GM13976 (cell line): ENCODE results near the gene HSF4.

ENCODE experiments used
- DNase-seq: peaks from one replicate; pipeline ENCODE4 v3.0.0; 2012; ENCODE audit warnings: low spot score
- in situ Hi-C: fragments of 300-500 bp; cut with MboI; formaldehyde crosslinking; loops from one replicate; pipeline ENCODE4 v1.12.0; 2022; ENCODE audit warnings: low sequenced_read_pairs, mixed read lengths, inconsistent platforms; ENCODE audit not compliant: unreplicated experiment
- TF ChIP-seq, protein P1 (sequence below): IDR thresholded peaks from 2 replicates; pipeline ENCODE4 v1.5.1; 2012; ENCODE audit warnings: borderline replicate concordance, mild to moderate bottlenecking; ENCODE audit not compliant: insufficient read depth; ENCODE audit errors: extremely low read depth, missing control alignments, control extremely low read depth

HSF4 gene

GRCh38 chr16:67188798-67189197, 24.3 kb downstream of the HSF4 start:
- in situ Hi-C loops = no loop called here
- TF ChIP-seq, protein P1, sequence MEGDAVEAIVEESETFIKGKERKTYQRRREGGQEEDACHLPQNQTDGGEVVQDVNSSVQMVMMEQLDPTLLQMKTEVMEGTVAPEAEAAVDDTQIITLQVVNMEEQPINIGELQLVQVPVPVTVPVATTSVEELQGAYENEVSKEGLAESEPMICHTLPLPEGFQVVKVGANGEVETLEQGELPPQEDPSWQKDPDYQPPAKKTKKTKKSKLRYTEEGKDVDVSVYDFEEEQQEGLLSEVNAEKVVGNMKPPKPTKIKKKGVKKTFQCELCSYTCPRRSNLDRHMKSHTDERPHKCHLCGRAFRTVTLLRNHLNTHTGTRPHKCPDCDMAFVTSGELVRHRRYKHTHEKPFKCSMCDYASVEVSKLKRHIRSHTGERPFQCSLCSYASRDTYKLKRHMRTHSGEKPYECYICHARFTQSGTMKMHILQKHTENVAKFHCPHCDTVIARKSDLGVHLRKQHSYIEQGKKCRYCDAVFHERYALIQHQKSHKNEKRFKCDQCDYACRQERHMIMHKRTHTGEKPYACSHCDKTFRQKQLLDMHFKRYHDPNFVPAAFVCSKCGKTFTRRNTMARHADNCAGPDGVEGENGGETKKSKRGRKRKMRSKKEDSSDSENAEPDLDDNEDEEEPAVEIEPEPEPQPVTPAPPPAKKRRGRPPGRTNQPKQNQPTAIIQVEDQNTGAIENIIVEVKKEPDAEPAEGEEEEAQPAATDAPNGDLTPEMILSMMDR = no peak
- no peak for DNase-seq

- TF ChIP-seq, protein P1 = no peak
- DNase-seq = no peak
- in situ Hi-C loops = no loop called here
These were observed 25.5 kb downstream of the HSF4 start, which contains the start of gene EXOC3L1 for GRCh38 chr16:67190041-67190440. Gene EXOC3L1 (minus strand): TSS chr16:67190136. CDS start chr16:67189676, 460 bp downstream.

GRCh38 chr16:67190448-67191399, 26.2 kb downstream of the HSF4 start:
- no peak for DNase-seq
- TF ChIP-seq, protein P1 = no peak
- in situ Hi-C loops = no loop called here

DNA sequence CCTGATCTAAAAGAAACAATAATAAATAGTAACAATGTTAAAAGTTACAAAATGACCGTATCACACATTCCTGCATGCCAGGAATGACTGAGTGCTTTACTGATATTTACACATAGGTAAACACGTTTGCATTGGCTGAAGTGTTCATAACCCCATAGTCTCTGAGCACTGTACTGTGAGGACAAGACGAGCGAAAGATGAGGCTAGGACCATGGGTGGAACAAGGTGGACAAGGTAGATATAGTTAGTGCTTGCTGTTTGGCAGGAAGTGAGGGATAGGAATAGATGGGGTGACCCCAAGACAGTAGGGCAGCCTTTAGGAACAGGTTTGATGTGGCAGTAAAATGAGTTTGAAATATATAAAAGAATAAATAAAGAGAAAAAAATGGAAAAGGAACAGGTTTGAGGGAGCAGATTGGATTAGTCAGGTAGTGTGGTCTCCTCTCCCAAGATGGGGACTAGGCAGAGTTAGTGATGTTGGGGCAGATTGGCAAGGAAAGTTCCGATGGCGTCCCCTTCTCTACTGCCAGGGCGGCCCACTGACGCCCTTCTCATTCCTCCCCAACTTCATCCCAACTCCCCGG, 27.0 kb downstream of the HSF4 start:
- in situ Hi-C loops = no loop called here
- DNase-seq = no peak
- TF ChIP-seq, protein P1 = no peak

DNA sequence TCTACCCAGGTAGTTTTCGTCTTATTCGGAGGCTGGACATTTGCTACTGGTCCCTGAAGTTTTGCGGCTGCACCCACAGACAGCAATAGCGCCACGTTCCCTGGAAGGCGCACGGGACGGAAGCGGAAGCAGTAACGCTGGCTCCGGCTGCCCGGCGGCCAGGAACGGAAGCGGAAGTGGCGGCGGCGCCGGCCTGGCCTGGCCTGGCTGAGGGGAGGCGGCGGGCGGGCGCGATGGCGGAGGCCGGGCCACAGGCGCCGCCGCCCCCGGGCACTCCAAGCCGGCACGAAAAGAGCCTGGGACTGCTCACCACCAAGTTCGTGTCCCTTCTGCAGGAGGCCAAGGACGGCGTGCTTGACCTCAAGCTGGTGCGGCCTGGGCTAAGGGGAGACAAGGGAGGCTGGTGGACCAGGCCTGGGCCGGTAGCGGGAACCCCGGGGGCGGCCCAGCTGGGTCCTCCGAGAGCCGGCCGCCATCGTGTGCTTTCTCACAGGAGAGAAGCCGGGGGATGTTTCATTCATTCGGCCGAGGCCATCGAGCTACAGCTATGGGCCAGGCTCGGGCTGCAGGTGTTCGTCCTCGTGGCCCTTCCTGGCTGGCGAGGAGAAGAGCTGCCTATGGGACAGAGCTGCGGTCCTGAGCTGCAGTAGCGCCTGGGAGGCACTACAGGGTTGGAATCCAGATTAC, 27.6 kb downstream of the HSF4 start, which contains the start of gene E2F4:
Gene E2F4 (plus strand): TSS at position 161 of the 687 bp plus-strand sequence. CDS start 73 bp downstream, at position 234.
- TF ChIP-seq, protein P1 = no peak
- peak; percentile 96 for DNase-seq
- in situ Hi-C loops = no loop called here

DNA sequence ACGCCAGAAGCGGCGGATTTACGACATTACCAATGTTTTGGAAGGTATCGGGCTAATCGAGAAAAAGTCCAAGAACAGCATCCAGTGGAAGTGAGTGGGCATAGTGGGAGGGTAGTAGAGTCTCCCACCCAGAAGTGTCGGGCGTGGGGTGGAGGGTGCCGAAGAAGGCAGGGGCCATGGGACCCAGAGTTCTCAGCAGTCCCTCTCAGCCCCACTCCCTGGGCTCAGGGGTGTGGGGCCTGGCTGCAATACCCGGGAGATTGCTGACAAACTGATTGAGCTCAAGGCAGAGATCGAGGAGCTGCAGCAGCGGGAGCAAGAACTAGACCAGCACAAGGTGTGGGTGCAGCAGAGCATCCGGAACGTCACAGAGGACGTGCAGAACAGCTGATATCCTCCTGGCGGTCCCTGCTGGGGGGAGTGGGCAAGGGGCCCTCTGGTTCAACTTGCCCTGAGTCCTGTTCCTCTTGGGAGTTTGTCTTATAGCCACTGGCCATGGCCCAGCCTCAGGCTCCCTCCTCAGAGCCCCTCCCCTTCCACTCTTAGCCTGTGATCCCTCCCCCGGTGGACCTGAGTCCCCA, 28.3 kb downstream of the HSF4 start:
- TF ChIP-seq, protein P1 = no peak
- in situ Hi-C loops = no loop called here
- no peak for DNase-seq
